Measurements from ENCODE around the gene DNPH1. TPM values are rescaled to one million over a fixed set of nuclear protein-coding genes. Genes with fewer than 3 reads are reported as not detected.

DNPH1 gene
- total and polyA plus RNA-seq, 2 experiments from 2014 or later = 29.2 to 50.0 TPM

DNA sequence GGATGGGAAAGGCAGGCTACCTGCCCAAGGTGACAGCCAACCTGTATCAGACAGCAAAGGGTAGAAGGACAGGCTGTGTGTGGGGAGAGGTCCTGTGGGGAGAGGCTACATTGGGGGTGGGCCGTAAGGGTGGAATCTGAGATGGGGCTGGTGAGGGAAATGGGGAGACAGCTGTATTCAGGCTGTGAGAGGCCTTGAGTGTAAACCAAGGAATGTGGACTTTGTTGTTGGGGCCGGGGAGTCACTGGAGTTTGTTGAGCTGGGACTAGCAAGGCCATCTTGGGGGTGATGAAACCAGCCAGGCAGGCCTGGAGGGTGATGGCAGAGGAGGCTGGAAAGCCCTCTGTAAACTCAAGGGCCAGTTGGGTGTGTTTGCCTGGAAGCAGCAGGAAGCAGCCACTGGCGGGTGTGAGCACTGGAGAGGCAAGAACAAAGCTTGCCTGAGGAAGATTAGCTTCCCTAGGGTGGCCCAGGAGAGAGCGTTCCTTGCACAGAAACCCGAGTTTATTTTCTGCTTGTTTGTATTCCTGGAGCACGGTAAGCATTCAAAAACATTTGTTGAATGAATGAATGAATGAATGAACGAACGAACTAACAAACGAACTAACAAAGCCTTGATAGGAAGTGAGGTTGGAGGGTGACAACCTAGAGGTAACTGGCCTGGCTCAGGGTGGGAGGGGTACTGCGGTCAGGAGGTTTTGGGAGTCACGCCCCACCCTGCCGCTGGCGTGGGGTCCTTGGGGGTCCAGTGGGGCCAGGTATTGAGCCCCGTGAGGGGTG is 32.9 kb upstream of the DNPH1 start:
- Histone ChIP-seq H3K4me1 (ENCODE audit: insufficient read depth) (peaks cover 2% of the 10 kb centered on the region), H3K79me2 (replicated peaks; ENCODE audit: insufficient read depth) (no peaks in the 10 kb centered on the region), H3F3A (replicated peaks; ENCODE audit: low read depth) (no peaks in the 10 kb centered on the region), H4K20me1 (replicated peaks; ENCODE audit: insufficient read depth) (no peaks in the 10 kb centered on the region), H3K4me3 (no peak overlapping the region), H3K27ac (ENCODE audit: low read depth) (no peak overlapping the region), H3K27me3 (ENCODE audit: insufficient read depth) (no peaks in the 10 kb centered on the region), H3K36me3 (ENCODE audit: insufficient read depth) (no peaks in the 10 kb centered on the region), H3K9me2 (ENCODE audit: insufficient read depth) (no peaks in the 10 kb centered on the region), H3K4me2 (no peak overlapping the region), H2AFZ (no peak overlapping the region)
- H3K27ac Mint-ChIP-seq = no peak overlapping the region
- no peak for ATAC-seq
- DNase-seq (ENCODE audit: low spot score) = no peak
- H3K9me3 Mint-ChIP-seq = no peaks in the 10 kb centered on the region; the same call in 2 of the 3 replicates
- H3K27me3 Mint-ChIP-seq (ENCODE audit: insufficient read depth, low read depth, poor library complexity) = peaks cover 15% of the 10 kb centered on the region
- peaks cover 13% of the 10 kb centered on the region for H3K4me1 Mint-ChIP-seq
- H3K36me3 Mint-ChIP-seq (ENCODE audit: low read depth) = no peaks in the 10 kb centered on the region
- H3K4me3 Mint-ChIP-seq = no peak overlapping the region
- TF ChIP-seq, protein P1, sequence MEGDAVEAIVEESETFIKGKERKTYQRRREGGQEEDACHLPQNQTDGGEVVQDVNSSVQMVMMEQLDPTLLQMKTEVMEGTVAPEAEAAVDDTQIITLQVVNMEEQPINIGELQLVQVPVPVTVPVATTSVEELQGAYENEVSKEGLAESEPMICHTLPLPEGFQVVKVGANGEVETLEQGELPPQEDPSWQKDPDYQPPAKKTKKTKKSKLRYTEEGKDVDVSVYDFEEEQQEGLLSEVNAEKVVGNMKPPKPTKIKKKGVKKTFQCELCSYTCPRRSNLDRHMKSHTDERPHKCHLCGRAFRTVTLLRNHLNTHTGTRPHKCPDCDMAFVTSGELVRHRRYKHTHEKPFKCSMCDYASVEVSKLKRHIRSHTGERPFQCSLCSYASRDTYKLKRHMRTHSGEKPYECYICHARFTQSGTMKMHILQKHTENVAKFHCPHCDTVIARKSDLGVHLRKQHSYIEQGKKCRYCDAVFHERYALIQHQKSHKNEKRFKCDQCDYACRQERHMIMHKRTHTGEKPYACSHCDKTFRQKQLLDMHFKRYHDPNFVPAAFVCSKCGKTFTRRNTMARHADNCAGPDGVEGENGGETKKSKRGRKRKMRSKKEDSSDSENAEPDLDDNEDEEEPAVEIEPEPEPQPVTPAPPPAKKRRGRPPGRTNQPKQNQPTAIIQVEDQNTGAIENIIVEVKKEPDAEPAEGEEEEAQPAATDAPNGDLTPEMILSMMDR (conservative IDR thresholded peaks at IDR 0.05; ENCODE audit: low read depth in 2 of 2) = no peak
- TF ChIP-seq NANOG (IDR thresholded peaks at IDR 0.05; ENCODE audit: borderline replicate concordance) (no peak), STAT1 (IDR thresholded peaks at IDR 0.05; ENCODE audit: unreplicated experiment) (no peak), CREB1 (CRISPR knock-in tag; IDR thresholded peaks at IDR 0.05; ENCODE audit: low read depth) (no peak), POLR2AphosphoS5 (IDR thresholded peaks at IDR 0.05; ENCODE audit: low read depth) (no peak), EZH2phosphoT487 (IDR thresholded peaks at IDR 0.05; ENCODE audit: unreplicated experiment) (no peak), ZNF114 (CRISPR knock-in tag; IDR thresholded peaks at IDR 0.05) (no peak), EZH2 (IDR thresholded peaks at IDR 0.05; ENCODE audit: low read depth, unreplicated experiment) (no peak), JUNB (IDR thresholded peaks at IDR 0.05; ENCODE audit: unreplicated experiment) (no peak)
- TF ChIP-seq, protein P2, sequence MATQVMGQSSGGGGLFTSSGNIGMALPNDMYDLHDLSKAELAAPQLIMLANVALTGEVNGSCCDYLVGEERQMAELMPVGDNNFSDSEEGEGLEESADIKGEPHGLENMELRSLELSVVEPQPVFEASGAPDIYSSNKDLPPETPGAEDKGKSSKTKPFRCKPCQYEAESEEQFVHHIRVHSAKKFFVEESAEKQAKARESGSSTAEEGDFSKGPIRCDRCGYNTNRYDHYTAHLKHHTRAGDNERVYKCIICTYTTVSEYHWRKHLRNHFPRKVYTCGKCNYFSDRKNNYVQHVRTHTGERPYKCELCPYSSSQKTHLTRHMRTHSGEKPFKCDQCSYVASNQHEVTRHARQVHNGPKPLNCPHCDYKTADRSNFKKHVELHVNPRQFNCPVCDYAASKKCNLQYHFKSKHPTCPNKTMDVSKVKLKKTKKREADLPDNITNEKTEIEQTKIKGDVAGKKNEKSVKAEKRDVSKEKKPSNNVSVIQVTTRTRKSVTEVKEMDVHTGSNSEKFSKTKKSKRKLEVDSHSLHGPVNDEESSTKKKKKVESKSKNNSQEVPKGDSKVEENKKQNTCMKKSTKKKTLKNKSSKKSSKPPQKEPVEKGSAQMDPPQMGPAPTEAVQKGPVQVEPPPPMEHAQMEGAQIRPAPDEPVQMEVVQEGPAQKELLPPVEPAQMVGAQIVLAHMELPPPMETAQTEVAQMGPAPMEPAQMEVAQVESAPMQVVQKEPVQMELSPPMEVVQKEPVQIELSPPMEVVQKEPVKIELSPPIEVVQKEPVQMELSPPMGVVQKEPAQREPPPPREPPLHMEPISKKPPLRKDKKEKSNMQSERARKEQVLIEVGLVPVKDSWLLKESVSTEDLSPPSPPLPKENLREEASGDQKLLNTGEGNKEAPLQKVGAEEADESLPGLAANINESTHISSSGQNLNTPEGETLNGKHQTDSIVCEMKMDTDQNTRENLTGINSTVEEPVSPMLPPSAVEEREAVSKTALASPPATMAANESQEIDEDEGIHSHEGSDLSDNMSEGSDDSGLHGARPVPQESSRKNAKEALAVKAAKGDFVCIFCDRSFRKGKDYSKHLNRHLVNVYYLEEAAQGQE (IDR thresholded peaks at IDR 0.05; ENCODE audit: unreplicated experiment) = no peak
- TF ChIP-seq, protein P3, sequence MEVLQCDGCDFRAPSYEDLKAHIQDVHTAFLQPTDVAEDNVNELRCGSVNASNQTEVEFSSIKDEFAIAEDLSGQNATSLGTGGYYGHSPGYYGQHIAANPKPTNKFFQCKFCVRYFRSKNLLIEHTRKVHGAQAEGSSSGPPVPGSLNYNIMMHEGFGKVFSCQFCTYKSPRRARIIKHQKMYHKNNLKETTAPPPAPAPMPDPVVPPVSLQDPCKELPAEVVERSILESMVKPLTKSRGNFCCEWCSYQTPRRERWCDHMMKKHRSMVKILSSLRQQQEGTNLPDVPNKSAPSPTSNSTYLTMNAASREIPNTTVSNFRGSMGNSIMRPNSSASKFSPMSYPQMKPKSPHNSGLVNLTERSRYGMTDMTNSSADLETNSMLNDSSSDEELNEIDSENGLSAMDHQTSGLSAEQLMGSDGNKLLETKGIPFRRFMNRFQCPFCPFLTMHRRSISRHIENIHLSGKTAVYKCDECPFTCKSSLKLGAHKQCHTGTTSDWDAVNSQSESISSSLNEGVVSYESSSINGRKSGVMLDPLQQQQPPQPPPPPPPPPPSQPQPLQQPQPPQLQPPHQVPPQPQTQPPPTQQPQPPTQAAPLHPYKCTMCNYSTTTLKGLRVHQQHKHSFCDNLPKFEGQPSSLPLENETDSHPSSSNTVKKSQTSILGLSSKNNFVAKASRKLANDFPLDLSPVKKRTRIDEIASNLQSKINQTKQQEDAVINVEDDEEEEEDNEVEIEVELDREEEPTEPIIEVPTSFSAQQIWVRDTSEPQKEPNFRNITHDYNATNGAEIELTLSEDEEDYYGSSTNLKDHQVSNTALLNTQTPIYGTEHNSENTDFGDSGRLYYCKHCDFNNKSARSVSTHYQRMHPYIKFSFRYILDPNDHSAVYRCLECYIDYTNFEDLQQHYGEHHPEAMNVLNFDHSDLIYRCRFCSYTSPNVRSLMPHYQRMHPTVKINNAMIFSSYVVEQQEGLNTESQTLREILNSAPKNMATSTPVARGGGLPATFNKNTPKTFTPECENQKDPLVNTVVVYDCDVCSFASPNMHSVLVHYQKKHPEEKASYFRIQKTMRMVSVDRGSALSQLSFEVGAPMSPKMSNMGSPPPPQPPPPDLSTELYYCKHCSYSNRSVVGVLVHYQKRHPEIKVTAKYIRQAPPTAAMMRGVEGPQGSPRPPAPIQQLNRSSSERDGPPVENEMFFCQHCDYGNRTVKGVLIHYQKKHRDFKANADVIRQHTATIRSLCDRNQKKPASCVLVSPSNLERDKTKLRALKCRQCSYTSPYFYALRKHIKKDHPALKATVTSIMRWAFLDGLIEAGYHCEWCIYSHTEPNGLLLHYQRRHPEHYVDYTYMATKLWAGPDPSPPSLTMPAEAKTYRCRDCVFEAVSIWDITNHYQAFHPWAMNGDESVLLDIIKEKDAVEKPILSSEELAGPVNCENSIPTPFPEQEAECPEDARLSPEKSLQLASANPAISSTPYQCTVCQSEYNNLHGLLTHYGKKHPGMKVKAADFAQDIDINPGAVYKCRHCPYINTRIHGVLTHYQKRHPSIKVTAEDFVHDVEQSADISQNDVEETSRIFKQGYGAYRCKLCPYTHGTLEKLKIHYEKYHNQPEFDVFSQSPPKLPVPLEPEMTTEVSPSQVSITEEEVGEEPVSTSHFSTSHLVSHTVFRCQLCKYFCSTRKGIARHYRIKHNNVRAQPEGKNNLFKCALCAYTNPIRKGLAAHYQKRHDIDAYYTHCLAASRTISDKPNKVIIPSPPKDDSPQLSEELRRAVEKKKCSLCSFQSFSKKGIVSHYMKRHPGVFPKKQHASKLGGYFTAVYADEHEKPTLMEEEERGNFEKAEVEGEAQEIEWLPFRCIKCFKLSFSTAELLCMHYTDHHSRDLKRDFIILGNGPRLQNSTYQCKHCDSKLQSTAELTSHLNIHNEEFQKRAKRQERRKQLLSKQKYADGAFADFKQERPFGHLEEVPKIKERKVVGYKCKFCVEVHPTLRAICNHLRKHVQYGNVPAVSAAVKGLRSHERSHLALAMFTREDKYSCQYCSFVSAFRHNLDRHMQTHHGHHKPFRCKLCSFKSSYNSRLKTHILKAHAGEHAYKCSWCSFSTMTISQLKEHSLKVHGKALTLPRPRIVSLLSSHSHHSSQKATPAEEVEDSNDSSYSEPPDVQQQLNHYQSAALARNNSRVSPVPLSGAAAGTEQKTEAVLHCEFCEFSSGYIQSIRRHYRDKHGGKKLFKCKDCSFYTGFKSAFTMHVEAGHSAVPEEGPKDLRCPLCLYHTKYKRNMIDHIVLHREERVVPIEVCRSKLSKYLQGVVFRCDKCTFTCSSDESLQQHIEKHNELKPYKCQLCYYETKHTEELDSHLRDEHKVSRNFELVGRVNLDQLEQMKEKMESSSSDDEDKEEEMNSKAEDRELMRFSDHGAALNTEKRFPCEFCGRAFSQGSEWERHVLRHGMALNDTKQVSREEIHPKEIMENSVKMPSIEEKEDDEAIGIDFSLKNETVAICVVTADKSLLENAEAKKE (CRISPR knock-in tag; IDR thresholded peaks at IDR 0.05) = no peak
